Raji (cell line): ENCODE data around the gene CDC25B.

Experiments
- POLR2A ChIP-seq: IDR thresholded peaks from 2 replicates; pipeline ENCODE4 v1.6.1; 2011; ENCODE audit warnings: low read depth, low read length, control low read depth; ENCODE audit not compliant: insufficient read depth

The CDC25B gene

DNA sequence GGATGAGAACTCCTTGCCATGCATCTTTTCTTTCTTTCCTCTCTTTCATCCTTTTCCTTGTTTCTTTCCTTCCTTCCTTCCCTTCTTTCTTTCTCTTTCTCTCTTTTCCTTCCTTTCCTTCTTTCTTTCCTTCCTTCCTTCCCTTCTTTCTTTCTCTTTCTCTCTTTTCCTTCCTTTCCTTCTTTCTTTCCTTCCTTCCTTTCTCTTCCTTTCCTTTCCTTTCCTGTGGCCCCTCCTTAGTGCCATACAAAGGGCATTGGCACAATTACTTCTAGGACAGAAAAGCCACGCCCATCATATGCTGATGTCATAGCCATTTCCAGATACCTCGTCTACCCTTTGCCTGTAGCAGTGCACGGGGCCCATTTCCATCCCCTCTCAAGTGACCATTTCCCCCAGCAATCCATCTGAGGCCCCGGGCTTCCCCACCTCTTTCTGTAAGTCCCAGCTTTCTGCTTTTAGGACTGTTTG, 7.4 kb upstream of the CDC25B start:
- TF ChIP-seq POLR2A, result no peak

DNA sequence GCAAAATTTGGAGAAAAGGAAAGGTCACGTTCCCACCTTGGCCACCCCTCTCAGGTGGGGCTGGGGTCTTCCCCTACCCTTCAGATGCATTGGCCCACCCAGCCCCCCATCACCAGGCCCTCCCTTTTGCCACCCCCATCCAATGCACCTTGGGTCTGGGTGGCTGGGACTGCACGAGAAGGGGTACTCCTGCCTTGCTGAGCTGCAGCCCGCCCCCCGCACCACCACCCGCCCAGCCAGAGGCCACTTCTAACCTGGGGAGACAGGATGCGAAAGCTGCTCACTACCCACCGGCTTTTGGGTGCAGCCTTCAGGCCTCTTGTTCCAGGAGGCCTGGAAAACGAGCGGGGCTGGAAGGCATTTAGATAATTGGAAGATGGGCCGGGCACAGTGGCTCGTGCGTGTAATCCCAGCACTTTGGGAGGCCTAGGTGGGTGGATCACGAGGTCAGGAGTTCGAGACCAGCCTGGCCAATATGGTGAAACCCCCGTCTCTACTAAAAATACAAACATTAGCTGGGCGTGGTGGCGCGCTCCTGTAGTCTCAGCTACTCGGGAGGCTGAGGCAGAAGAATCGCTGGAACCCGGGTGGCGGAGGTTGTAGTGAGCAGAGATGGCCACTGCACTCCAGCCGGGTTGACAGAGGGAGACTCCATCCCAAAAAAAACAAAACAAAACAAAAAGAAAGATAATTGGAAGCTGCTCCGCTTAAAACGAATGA, 1.2 kb upstream of the CDC25B start:
- TF ChIP-seq POLR2A, result no peak

GRCh38 chr20:3796477-3797225, 541 bp downstream of the CDC25B start:
- TF ChIP-seq POLR2A, result 0 out of 2 replicates have a peak, but pooled peaks have one; percentile 5

DNA sequence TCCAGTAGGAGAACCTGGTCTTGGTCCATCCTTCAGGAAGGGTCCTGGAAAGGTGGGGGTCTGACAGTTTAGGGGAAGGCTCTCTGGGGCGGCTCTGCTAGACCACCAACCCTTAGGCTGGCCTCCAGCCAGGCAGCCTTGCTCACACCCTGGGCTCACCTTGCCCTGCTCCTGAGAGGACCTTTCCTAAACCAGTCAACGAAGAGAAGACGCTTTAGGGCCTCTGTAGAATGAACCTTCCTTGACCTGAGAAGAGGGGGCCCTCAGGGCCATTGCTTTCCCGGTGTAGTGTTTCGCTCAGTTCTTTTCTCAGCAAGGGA, 1.1 kb downstream of the CDC25B start:
- 0 out of 2 replicates have a peak, but pooled peaks have one; percentile 9 for TF ChIP-seq POLR2A

- no peak for TF ChIP-seq POLR2A
Observed at GRCh38 chr20:3797592-3798372, 1.7 kb downstream of the CDC25B start.

DNA sequence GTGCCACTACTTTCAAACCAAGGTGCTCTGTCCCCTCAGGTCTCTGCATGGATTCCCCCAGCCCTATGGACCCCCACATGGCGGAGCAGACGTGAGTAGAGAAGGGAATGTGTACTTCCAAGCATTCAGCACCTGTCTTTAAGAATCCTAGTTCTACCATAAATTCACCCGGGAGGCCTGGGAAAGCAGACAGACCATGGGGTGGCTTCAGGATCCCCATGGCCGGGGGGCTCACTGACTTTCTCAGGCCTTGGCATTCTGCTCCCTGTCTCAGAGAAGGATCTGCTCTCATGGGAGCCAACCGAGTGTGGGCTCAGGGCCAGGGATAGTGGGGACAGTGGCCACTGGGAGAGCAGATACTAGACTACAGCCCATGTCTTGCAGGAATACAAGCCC, 2.3 kb downstream of the CDC25B start:
- no peak for TF ChIP-seq POLR2A

DNA sequence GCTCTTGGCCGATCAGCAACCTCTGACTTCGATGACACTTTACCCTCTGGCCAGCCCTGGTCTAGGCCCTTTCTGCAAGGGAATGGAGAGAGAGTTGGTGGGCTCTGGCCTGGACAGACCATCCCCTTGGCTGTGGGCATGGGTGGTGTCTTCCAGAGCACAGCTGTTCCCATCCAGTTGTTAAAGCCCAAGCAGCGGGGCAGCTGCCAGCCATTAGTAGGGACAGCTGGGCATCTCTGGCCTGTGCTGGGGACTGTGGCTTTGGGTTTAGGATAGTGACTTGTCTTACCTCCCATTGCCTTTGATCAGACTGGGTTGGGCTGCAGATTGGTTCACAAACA, 2.8 kb downstream of the CDC25B start:
- 0 out of 2 replicates have a peak, but pooled peaks have one; percentile 34 for TF ChIP-seq POLR2A

DNA sequence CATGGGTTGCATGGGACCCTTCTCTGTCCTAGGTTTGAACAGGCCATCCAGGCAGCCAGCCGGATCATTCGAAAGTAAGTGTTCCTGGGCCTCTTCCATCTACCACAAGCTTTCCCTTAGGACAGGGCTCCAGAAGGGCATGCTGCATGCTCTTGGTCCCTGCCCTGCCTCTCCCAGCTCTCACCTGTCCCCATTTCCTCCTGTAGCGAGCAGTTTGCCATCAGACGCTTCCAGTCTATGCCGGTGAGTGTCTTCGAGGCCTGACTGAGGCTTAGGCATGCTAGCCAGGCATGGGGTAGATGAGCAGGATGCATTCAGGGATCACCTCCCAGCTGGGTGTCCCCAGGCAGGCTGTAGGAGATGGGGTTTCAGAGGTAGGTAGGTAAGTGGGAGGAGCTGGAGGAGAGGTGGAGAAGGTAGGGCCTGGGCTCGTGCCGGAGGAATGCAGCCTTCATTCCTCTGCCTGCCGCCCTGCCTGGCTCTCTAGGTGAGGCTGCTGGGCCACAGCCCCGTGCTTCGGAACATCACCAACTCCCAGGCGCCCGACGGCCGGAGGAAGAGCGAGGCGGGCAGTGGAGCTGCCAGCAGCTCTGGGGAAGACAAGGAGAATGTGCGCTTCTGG, 4.3 kb downstream of the CDC25B start:
- TF ChIP-seq POLR2A, result no peak

DNA sequence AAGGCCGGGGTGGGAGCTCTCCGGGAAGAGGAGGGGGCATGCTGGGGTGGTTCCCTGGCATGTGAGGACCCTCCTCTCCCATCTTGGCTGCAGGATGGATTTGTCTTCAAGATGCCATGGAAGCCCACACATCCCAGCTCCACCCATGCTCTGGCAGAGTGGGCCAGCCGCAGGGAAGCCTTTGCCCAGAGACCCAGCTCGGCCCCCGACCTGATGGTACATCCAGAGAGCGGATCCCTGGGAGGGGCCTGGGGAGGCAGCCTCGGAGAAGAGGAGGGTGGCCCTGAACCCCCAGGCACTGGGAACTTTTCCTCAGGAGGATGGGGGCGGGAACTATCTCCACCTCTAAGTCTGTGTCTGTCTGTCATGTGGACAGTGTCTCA, 4.8 kb downstream of the CDC25B start:
- TF ChIP-seq POLR2A, result no peak

- TF ChIP-seq POLR2A, result no peak
Observed at GRCh38 chr20:3801299-3801698, 5.2 kb downstream of the CDC25B start.

DNA sequence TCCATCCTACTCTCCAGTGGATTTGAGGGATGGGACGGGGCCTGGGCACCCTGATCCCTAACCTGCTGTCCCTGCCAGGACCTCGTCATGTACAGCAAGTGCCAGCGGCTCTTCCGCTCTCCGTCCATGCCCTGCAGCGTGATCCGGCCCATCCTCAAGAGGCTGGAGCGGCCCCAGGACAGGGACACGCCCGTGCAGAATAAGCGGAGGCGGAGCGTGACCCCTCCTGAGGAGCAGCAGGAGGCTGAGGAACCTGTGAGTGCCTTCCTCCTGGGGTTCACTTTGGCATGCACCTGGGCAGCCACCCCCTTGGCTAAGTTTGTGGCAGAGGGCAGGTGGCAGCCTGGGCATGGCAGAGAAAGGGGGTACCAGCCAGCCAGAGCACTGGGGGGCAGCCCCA, 5.7 kb downstream of the CDC25B start:
- TF ChIP-seq POLR2A, result no peak

DNA sequence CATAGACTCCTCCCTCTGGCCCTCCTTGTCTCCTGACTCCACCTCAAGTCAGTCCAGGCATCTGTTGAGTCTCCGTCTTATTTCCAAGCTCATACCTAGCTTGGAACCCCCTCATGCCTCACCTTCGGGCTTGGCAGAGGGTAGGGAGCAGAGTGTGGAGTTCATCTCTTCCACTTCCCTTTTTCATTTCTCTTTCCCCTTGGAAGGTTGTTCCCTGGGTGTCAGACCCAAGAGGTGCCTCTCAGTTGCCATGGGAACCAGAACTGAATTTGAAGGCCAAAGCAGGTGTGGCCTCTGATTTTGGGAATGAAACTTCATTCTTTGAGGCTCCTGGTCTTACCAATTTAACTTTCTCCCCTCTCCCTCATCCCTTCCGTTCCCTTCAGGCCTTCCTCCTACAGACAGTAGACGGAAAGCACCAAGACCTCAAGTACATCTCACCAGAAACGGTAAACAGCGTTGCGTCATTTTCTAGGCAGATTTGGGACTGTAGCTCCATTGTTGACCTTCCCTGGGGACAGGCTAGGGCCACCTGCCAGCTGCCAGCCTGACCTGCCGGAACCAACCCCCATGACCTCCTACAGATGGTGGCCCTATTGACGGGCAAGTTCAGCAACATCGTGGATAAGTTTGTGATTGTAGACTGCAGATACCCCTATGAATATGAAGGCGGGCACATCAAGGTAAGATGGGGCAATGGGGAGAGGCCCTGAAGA, 6.6 kb downstream of the CDC25B start:
- TF ChIP-seq POLR2A, result no peak

DNA sequence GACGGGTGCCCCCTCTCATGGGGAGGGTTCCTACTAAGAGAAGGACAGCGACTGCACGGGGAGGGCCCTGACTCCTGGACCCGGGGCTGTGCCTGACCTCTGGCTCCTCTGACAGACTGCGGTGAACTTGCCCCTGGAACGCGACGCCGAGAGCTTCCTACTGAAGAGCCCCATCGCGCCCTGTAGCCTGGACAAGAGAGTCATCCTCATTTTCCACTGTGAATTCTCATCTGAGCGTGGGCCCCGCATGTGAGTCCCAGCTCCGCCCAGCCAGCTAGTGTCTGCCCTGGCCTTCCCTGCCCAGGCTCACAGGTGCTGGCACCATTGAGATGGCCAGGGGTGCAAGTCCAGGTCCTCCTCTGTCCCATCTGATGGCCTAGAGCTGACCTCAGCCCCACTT, 7.2 kb downstream of the CDC25B start:
- TF ChIP-seq POLR2A, result no peak

- no peak for TF ChIP-seq POLR2A
Observed at GRCh38 chr20:3803854-3804253, 7.7 kb downstream of the CDC25B start.

GRCh38 chr20:3804254-3804751, 8.2 kb downstream of the CDC25B start:
- no peak for TF ChIP-seq POLR2A
